HG02970 (cell line): ENCODE results near the gene PDXK.
"Not testable (repeated sequence)": the region's sequence is repeated elsewhere in the genome, so short reads cannot be mapped to it uniquely, and the experiment has no call there.

Source experiments
- ATAC-seq: cut with Tn5 transposase; IDR thresholded peaks from one replicate; pipeline ENCODE4 v1.9.1; 2021; ENCODE audit warnings: mild to moderate bottlenecking, moderate library complexity, moderate number of reproducible peaks; ENCODE audit not compliant: unreplicated experiment, low FRiP score

PDXK gene

GRCh38 chr21:43696214-43696613 lies 22.7 kb upstream of the PDXK start:
- ATAC-seq = no peak

GRCh38 chr21:43697758-43698643 lies 20.9 kb upstream of the PDXK start:
- no peak for ATAC-seq

- not testable (repeated sequence) for ATAC-seq
Observed at GRCh38 chr21:43699492-43699777, 19.5 kb upstream of the PDXK start.

GRCh38 chr21:43699933-43700599 lies 18.9 kb upstream of the PDXK start:
- no peak for ATAC-seq

- ATAC-seq = no peak
Observed at GRCh38 chr21:43701936-43702784, 16.8 kb upstream of the PDXK start.

GRCh38 chr21:43702785-43703034 lies 16.2 kb upstream of the PDXK start:
- ATAC-seq = no peak

- no peak for ATAC-seq
Observed at GRCh38 chr21:43703035-43703880, 15.7 kb upstream of the PDXK start.

- ATAC-seq = no peak
Observed at GRCh38 chr21:43707462-43707861, 11.5 kb upstream of the PDXK start.

- ATAC-seq = no peak
Observed at GRCh38 chr21:43708745-43709381, 10.1 kb upstream of the PDXK start.

GRCh38 chr21:43712268-43712942 lies 6.5 kb upstream of the PDXK start:
- ATAC-seq = no peak

GRCh38 chr21:43713123-43713522 lies 5.8 kb upstream of the PDXK start:
- not testable (repeated sequence) for ATAC-seq

GRCh38 chr21:43716376-43717165 lies 2.4 kb upstream of the PDXK start:
- no peak for ATAC-seq

GRCh38 chr21:43717166-43717853 lies 1.6 kb upstream of the PDXK start:
- ATAC-seq = no peak

GRCh38 chr21:43717967-43718871 lies 710 bp upstream of the PDXK start:
- no peak for ATAC-seq

GRCh38 chr21:43719748-43720538 lies 1.0 kb downstream of the PDXK start:
- ATAC-seq = no peak

GRCh38 chr21:43720539-43721166 lies 1.7 kb downstream of the PDXK start:
- no peak for ATAC-seq
